GM12878 (cell line): ENCODE results near the gene MSANTD3. TPM values are rescaled to one million over a fixed set of nuclear protein-coding genes. Genes with fewer than 3 reads are reported as not detected.

Experiments used
- ATAC-seq: fragments of 200-7000 bp; cut with Tn5 transposase; 3 replicates; pipeline ENCODE4 v1.9.1; 2020; ENCODE audit warnings: mild to moderate bottlenecking, moderate library complexity
- BruUV-seq: library from RNA; stranded (reverse); fragments of 400-500 nt; replicated peaks from 2 replicates; lab custom pipeline; 2021; lab: Mats Ljungman, UMichigan
- CTCF ChIA-PET: fragments of 300-600 bp; sonication (Branson Sonifier 250); formaldehyde crosslinking; extraction: SDS; loops from one replicate; lab custom pipeline; 2021; ENCODE audit warnings: inconsistent platforms; lab: Yijun Ruan, JAX
- POLR2A ChIA-PET: fragments of 350-600 bp; formaldehyde crosslinking; extraction: SDS; loops from one replicate; lab custom pipeline; 2021; ENCODE audit warnings: inconsistent platforms; lab: Charles Lee
- RAD21 ChIA-PET: fragments of 300-600 bp; sonication (Branson Sonifier 250); formaldehyde crosslinking; loops from one replicate; lab custom pipeline; 2023; ENCODE audit warnings: antibody characterized with exemption; ENCODE audit not compliant: unreplicated experiment; lab: Charles Lee
- SMC1A ChIA-PET: fragments of 300-600 bp; sonication (Branson Sonifier 250); formaldehyde crosslinking; loops from one replicate; lab custom pipeline; 2023; ENCODE audit not compliant: unreplicated experiment, uncharacterized antibody; lab: Charles Lee
- DNase-seq: peaks from one replicate; pipeline ENCODE4 v3.0.0-alpha.2; 2011; ENCODE audit warnings: low read depth, low spot score
- FAIRE-seq: peaks from 3 replicates; lab custom pipeline; 2011; peaks lifted over from hg19 to GRCh38; lab: Jason Lieb, UNC
- H2AFZ ChIP-seq: 2 replicates; pipeline ENCODE4 v1.6.0; 2011; ENCODE audit warnings: low read depth, low read length, control low read depth; ENCODE audit not compliant: control insufficient read depth
- H3K27ac ChIP-seq: 2 replicates; pipeline ENCODE4 v1.5.1; 2011; ENCODE audit warnings: control low read depth; ENCODE audit not compliant: control insufficient read depth, insufficient read depth
- H3K27me3 ChIP-seq, 2 experiments: replicated peaks in 1 of 2; 2 replicates each; pipeline versions ENCODE4 v1.6.0 to v1.6.1; 2011; ENCODE audit warnings: low read length in 1 of 2; ENCODE audit not compliant: control insufficient read depth in 2 of 2, insufficient read depth in 2 of 2
- H3K36me3 ChIP-seq, 2 experiments: 2 replicates each; pipeline ENCODE4 v1.5.1; 2011; ENCODE audit warnings: low read length in 1 of 2; ENCODE audit not compliant: control insufficient read depth in 2 of 2, insufficient read depth in 2 of 2
- H3K4me1 ChIP-seq: 2 replicates; pipeline ENCODE4 v1.6.1; 2011; ENCODE audit warnings: mild to moderate bottlenecking, low read length, moderate library complexity, mixed read lengths; ENCODE audit not compliant: control insufficient read depth, insufficient read depth
- H3K4me2 ChIP-seq: 2 replicates; pipeline ENCODE4 v1.6.0; 2011; ENCODE audit warnings: control low read depth; ENCODE audit not compliant: control insufficient read depth, insufficient read depth
- H3K4me3 ChIP-seq: fragments of 200-600 bp; sonication (generic); 2 replicates; pipeline ENCODE4 v1.5.1; 2016
- H3K79me2 ChIP-seq: 2 replicates; pipeline ENCODE4 v1.6.0; 2011; ENCODE audit warnings: low read length; ENCODE audit not compliant: control insufficient read depth, insufficient read depth
- H3K9ac ChIP-seq: 2 replicates; pipeline ENCODE4 v1.8.0; 2011; ENCODE audit warnings: low read length, control low read depth, mixed read lengths; ENCODE audit not compliant: control insufficient read depth, insufficient read depth
- H3K9me3 ChIP-seq: replicated peaks from 3 replicates; pipeline ENCODE4 v1.5.1; 2011; ENCODE audit warnings: mild to moderate bottlenecking, low read length; ENCODE audit not compliant: control insufficient read depth, insufficient read depth
- H4K20me1 ChIP-seq: 2 replicates; pipeline ENCODE4 v1.6.0; 2011; ENCODE audit not compliant: control insufficient read depth, insufficient read depth
- CEBPZ ChIP-seq: fragments of 150-350 bp; IDR thresholded peaks from 2 replicates; pipeline ENCODE4 v1.6.1; 2016; ENCODE audit warnings: low read depth, low read length
- EZH2 ChIP-seq: IDR thresholded peaks from 2 replicates; pipeline ENCODE4 v1.6.1; 2012; ENCODE audit warnings: low read depth, mild to moderate bottlenecking, control low read depth, inconsistent platforms, low read length, borderline replicate concordance; ENCODE audit not compliant: control insufficient read depth
- FOS ChIP-seq: IDR thresholded peaks from 3 replicates; pipeline ENCODE4 v1.6.1; 2011; ENCODE audit warnings: borderline replicate concordance; ENCODE audit not compliant: insufficient read length; ENCODE audit errors: extremely low read depth
- IRF3 ChIP-seq: fragments of 450-650 bp; IDR thresholded peaks from 2 replicates; pipeline ENCODE4 v1.6.1; 2014; ENCODE audit warnings: mild to moderate bottlenecking
- MEF2A ChIP-seq: IDR thresholded peaks from 2 replicates; pipeline ENCODE4 v1.6.1; 2011; ENCODE audit warnings: low read depth, mild to moderate bottlenecking, low read length, moderate library complexity; ENCODE audit not compliant: insufficient read depth
- NFXL1 ChIP-seq: fragments of 450-650 bp; IDR thresholded peaks from 2 replicates; pipeline ENCODE4 v1.6.1; 2017; ENCODE audit warnings: antibody characterized with exemption, mild to moderate bottlenecking, borderline replicate concordance
- REST ChIP-seq: IDR thresholded peaks from 2 replicates; pipeline ENCODE4 v1.6.1; 2012; ENCODE audit warnings: mild to moderate bottlenecking, low read depth, low read length
- SREBF2 ChIP-seq: IDR thresholded peaks from 2 replicates; pipeline ENCODE4 v1.6.1; 2012; ENCODE audit warnings: mild to moderate bottlenecking, low read length
- ZNF384 ChIP-seq: IDR thresholded peaks from 2 replicates; pipeline ENCODE4 v1.6.1; 2012; ENCODE audit warnings: low read depth, mild to moderate bottlenecking, low read length, improper control_type of control experiment, borderline replicate concordance
- WGBS: methylation state at CpG from one replicate; pipeline ENCODE4 v1.1.6; 2016; ENCODE audit warnings: low lambda C conversion rate; ENCODE audit not compliant: insufficient replicate concordance, insufficient coverage; ENCODE audit errors: missing lambda C conversion rate; 5-methylcytosine and 5-hydroxymethylcytosine counted together
- in situ Hi-C: fragments of 300-500 bp; cut with MboI; formaldehyde crosslinking; loops from 9 replicates; pipeline ENCODE4 v1.14.3; 2018; ENCODE audit warnings: mixed read lengths
- intact Hi-C: fragments of 100-400 bp; cut with micrococcal nuclease; formaldehyde crosslinking; loops from one replicate; pipeline ENCODE4 v1.14.2; 2022; ENCODE audit not compliant: unreplicated experiment
- polyA plus RNA-seq, 11 experiments: library from polyadenylated mRNA; depleted of rRNA in 4 of 11; unstranded in 6 of 11; stranded (reverse) in 5 of 11; fragments of >200 nt; fragmentation: Nextera tagmentation in 4 of 11; fragmentation: Illumina TruSeq in 1 of 11; extraction: Ambion mirVana in 4 of 11; extraction: Trizol in 1 of 11; gene quantifications; 1 replicate in 1 of 11; 2 replicates in 10 of 11; pipeline versions ENCODE4 v1.2.1 to v1.2.3, GENCODE V29; 2011 to 2016; ENCODE audit warnings: inconsistent platforms in 2 of 11, missing spikeins in 2 of 11, low read depth in 1 of 11
- total RNA-seq, 4 experiments: library from RNA; depleted of rRNA in 3 of 4; stranded (reverse); fragments of >200 nt in 3 of 4; fragmentation: Illumina TruSeq in 1 of 4; extraction: Trizol in 1 of 4; gene quantifications; 2 replicates each; pipeline versions ENCODE4 v1.2.1 to v1.2.3, GENCODE V29; 2013 to 2021

The MSANTD3 gene
- total and polyA plus RNA-seq, 10 of the 15 experiments (the other 5 are each of a cell fraction or from before 2014, with no cell fraction given): 5.8 to 21.2 (median 14.7) TPM

GRCh38 chr9:100455470-100455869, 28.5 kb downstream of the MSANTD3 start:
- Histone ChIP-seq H3K9ac (no peak overlapping the region), H3K36me3 (no peaks in the 10 kb centered on the region), H3K4me3 (no peak overlapping the region), H3K27ac (no peak overlapping the region), H2AFZ (no peak overlapping the region), H4K20me1 (no peaks in the 10 kb centered on the region), H3K4me2 (no peak overlapping the region), H3K79me2 (no peaks in the 10 kb centered on the region), H3K9me3 (no peaks in the 10 kb centered on the region), H3K27me3 (no peaks in the 10 kb centered on the region), H3K4me1 (no peaks in the 10 kb centered on the region)
- intact Hi-C loops (no loop called here), in situ Hi-C loops (no loop called here)
- SMC1A ChIA-PET: no interaction called here
- no peak for TF ChIP-seq IRF3
- BruUV-seq: no TSS peak
- POLR2A ChIA-PET: no interaction called here
- no peak for FAIRE-seq
- CTCF ChIA-PET: no interaction called here
- RAD21 ChIA-PET: no interaction called here
- DNase-seq: no peak
- no peak for ATAC-seq

GRCh38 chr9:100457517-100457916, 30.6 kb downstream of the MSANTD3 start:
- Histone ChIP-seq H3K4me1 (no peaks in the 10 kb centered on the region), H3K36me3 (no peaks in the 10 kb centered on the region), H3K27ac (no peak overlapping the region), H3K27me3 (no peaks in the 10 kb centered on the region), H3K79me2 (no peaks in the 10 kb centered on the region), H4K20me1 (no peaks in the 10 kb centered on the region), H3K9me3 (no peaks in the 10 kb centered on the region), H3K4me3 (no peak overlapping the region), H3K9ac (no peak overlapping the region), H3K4me2 (no peak overlapping the region), H2AFZ (no peak overlapping the region)
- 83% methylated on average over 1 of the region's 1 CpG for WGBS
- no peak for FAIRE-seq
- ChIA-PET CTCF (no interaction called here), POLR2A (no interaction called here), RAD21 (interaction anchor here (0.6 kb wide), 1 partner anchor 546 kb away, joined by 3 read pairs; no protein-coding TSS in a partner anchor), SMC1A (no interaction called here)
- intact Hi-C loops: no loop called here
- no peak for DNase-seq
- in situ Hi-C loops: no loop called here
- no peak for ATAC-seq
- BruUV-seq: no TSS peak
- TF ChIP-seq REST (no peak), FOS (no peak), ZNF384 (no peak), MEF2A (no peak), SREBF2 (no peak), NFXL1 (no peak), CEBPZ (no peak), EZH2 (no peak)
